PFSK-1 (cell line): ENCODE results near the gene PLA2G4A.

Experiments
- FOXP2 ChIP-seq: optimal IDR thresholded peaks from 2 replicates; pipeline ENCODE3; 2011; ENCODE audit warnings: borderline replicate concordance, control low read depth, inconsistent platforms; ENCODE audit not compliant: insufficient read depth; ENCODE audit errors: extremely low read length, extremely low read depth
- POLR2AphosphoS5 ChIP-seq: IDR thresholded peaks from 2 replicates; pipeline ENCODE4 v1.6.1; 2012; ENCODE audit warnings: low read depth, mild to moderate bottlenecking, control low read depth, low read length, moderate library complexity
- REST ChIP-seq, 2 experiments: IDR thresholded peaks; 2 replicates each; pipeline versions ENCODE4 v1.6.1 to v1.8.0; 2011 to 2012; ENCODE audit warnings: low read depth in 2 of 2, low read length in 2 of 2, control low read depth in 1 of 2, inconsistent platforms in 1 of 2, mild to moderate bottlenecking in 1 of 2, moderate library complexity in 1 of 2; ENCODE audit not compliant: insufficient read depth in 1 of 2
- SIN3A ChIP-seq: IDR thresholded peaks from 2 replicates; pipeline ENCODE4 v1.6.1; 2012; ENCODE audit warnings: mild to moderate bottlenecking, low read length, moderate library complexity, borderline replicate concordance; ENCODE audit not compliant: insufficient read depth
- TAF1 ChIP-seq: IDR thresholded peaks from 2 replicates; pipeline ENCODE4 v1.6.1; 2012; ENCODE audit warnings: low read length, control low read depth, borderline replicate concordance; ENCODE audit not compliant: insufficient read depth

The PLA2G4A gene

GRCh38 chr1:187009320-187009719 lies 180.6 kb downstream of the PLA2G4A start:
- TF ChIP-seq FOXP2 (no peak), TAF1 (no peak), POLR2AphosphoS5 (no peak), REST (IDR thresholded peaks at IDR 0.05; ENCODE audit: insufficient read depth in 1 of 2, low read depth in 2 of 2, low read length in 2 of 2) (no peak), SIN3A (no peak)

DNA sequence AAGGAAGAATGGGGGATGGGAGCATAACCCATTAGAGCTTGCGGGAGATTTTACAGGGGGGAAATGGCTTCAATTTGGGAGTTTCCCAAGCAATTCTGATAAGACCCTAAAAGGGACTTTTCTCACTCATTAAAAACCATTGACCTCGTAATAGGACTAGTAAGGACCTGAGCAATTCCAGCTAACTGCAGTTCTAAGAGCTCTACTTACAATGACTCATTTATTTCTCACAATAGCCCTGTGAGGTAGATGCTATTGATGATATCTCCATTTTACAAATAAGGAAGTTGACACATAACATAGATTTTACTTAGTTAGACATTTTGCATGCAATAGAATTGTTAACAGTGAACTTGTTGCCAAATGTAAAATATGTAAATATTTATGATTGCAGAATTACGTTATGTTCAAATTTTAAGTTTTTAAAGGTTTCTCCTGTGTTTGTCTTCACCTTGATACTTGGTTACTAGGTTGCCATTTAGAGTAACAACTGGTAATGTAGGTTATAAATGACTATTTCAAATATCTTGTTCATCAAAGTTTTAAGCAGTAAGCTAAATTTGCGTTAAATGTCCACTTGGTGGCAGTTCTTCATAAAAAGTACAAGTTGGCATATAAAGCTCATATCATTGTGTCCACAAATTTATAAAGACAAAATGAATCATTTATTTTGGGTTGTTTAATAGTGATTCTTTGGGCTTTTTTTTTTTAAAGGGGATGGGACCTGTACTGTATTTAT lies 182.0 kb downstream of the PLA2G4A start:
- TF ChIP-seq FOXP2 (no peak), POLR2AphosphoS5 (no peak), TAF1 (no peak), REST (IDR thresholded peaks at IDR 0.05; ENCODE audit: insufficient read depth in 1 of 2, low read depth in 2 of 2, low read length in 2 of 2) (no peak), SIN3A (no peak)

GRCh38 chr1:187013582-187014200 lies 184.9 kb downstream of the PLA2G4A start:
- no peak for TF ChIP-seq TAF1
- TF ChIP-seq FOXP2, result no peak
- no peak for TF ChIP-seq REST (IDR thresholded peaks at IDR 0.05; ENCODE audit: insufficient read depth in 1 of 2, low read depth in 2 of 2, low read length in 2 of 2)
- no peak for TF ChIP-seq SIN3A
- no peak for TF ChIP-seq POLR2AphosphoS5

DNA sequence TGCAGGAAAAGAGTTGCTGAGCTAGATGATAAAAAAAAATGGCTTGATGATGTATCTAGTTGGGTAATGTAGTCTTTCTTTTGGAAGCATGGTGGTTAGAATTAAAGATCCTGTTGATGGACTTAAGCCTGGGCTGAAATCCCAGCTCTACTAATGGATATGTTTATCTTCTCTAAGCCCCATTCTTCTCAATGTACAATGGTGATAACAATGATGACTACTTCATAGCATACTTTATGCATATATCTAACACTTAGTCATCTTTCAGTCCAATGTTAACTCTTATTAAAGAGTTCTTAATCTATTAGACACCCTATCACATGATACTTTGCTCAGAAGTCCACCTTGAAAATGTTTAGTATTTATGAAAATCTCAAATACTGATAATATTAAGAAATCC lies 189.5 kb downstream of the PLA2G4A start:
- TF ChIP-seq FOXP2 (no peak), POLR2AphosphoS5 (no peak), SIN3A (no peak), TAF1 (no peak)

DNA sequence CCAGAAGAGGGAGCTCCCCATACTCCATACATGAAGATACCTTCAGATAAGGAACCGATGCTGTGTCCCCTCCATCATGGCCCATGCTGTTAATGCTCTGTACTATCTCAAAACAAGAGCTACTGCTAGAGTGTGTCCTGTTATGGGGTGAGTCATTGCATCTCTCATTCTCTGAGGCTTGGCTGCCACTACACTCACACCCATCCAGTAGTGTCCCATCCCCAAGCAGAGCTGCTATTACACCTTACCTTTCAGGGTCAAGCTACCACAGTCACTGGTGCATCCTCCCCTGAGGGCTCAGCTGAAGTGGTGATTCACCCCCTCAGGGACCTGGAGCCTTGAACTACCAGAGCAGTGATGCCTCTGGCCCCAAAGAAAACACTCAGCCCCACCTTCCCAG lies 198.5 kb downstream of the PLA2G4A start:
- TF ChIP-seq POLR2AphosphoS5, result no peak
- no peak for TF ChIP-seq FOXP2
- TF ChIP-seq SIN3A, result no peak
